ENCODE data around the gene PIK3R5. TPM values are rescaled to one million over a fixed set of nuclear protein-coding genes. Genes with fewer than 3 reads are reported as not detected.

The PIK3R5 gene
- polyA plus RNA-seq, 1 donor from 2014 or later: not detected

- Histone ChIP-seq H3K79me2 (replicated peaks; ENCODE audit: insufficient read depth, low read length) (no peaks in the 10 kb centered on the region), H2AFZ (ENCODE audit: low read depth, low read length) (no peak overlapping the region), H4K20me1 (ENCODE audit: insufficient read depth) (no peaks in the 10 kb centered on the region), H3K27ac (ENCODE audit: low read length) (no peak overlapping the region), H3K36me3 (ENCODE audit: insufficient read depth, low read length) (no peaks in the 10 kb centered on the region), H3K4me2 (ENCODE audit: low read length) (no peak overlapping the region), H3K9me2 (ENCODE audit: insufficient read depth, low read length) (no peaks in the 10 kb centered on the region), H3K9me3 (ENCODE audit: low read length) (no peaks in the 10 kb centered on the region), H3K27me3 (ENCODE audit: insufficient read depth, low read depth, low read length) (no peaks in the 10 kb centered on the region), H3K4me3 (ENCODE audit: low read length) (no peak overlapping the region), H3K9ac (ENCODE audit: low read length) (no peak overlapping the region), H3F3A (ENCODE audit: insufficient read depth, low read length, poor library complexity, severe bottlenecking) (no peaks in the 10 kb centered on the region)
- TF ChIP-seq EZH2 (IDR thresholded peaks at IDR 0.05; ENCODE audit: borderline replicate concordance, insufficient read depth, low read length, poor library complexity, severe bottlenecking) (no peak), TAF1 (IDR thresholded peaks at IDR 0.05; ENCODE audit: low read depth) (no peak), MXI1 (conservative IDR thresholded peaks at IDR 0.05; ENCODE audit: poor library complexity, severe bottlenecking) (no peak), CTCF (IDR thresholded peaks at IDR 0.05; ENCODE audit: poor library complexity, severe bottlenecking) (no peak), SMC3 (conservative IDR thresholded peaks at IDR 0.05; ENCODE audit: poor library complexity) (no peak), RAD21 (conservative IDR thresholded peaks at IDR 0.05) (no peak)
These were observed 71.8 kb downstream of the PIK3R5 start for GRCh38 chr17:8893621-8894201.

- Histone ChIP-seq H3K4me3 (ENCODE audit: low read length) (no peak overlapping the region), H3K9ac (ENCODE audit: low read length) (no peak overlapping the region), H4K20me1 (ENCODE audit: insufficient read depth) (no peaks in the 10 kb centered on the region), H3K9me2 (ENCODE audit: insufficient read depth, low read length) (no peaks in the 10 kb centered on the region), H3K9me3 (ENCODE audit: low read length) (no peaks in the 10 kb centered on the region), H3K36me3 (ENCODE audit: insufficient read depth, low read length) (no peaks in the 10 kb centered on the region), H3K27ac (ENCODE audit: low read length) (no peak overlapping the region), H3K4me2 (ENCODE audit: low read length) (no peak overlapping the region), H3F3A (ENCODE audit: insufficient read depth, low read length, poor library complexity, severe bottlenecking) (no peaks in the 10 kb centered on the region), H3K27me3 (ENCODE audit: insufficient read depth, low read depth, low read length) (no peaks in the 10 kb centered on the region), H2AFZ (ENCODE audit: low read depth, low read length) (no peak overlapping the region), H3K79me2 (replicated peaks; ENCODE audit: insufficient read depth, low read length) (no peaks in the 10 kb centered on the region)
- TF ChIP-seq POLR2AphosphoS5 (IDR thresholded peaks at IDR 0.05) (no peak), MXI1 (conservative IDR thresholded peaks at IDR 0.05; ENCODE audit: poor library complexity, severe bottlenecking) (no peak), CTCF (IDR thresholded peaks at IDR 0.05; ENCODE audit: poor library complexity, severe bottlenecking) (no peak), TAF1 (IDR thresholded peaks at IDR 0.05; ENCODE audit: low read depth) (no peak), REST (IDR thresholded peaks at IDR 0.05; ENCODE audit: borderline replicate concordance) (no peak)
These were observed 72.4 kb downstream of the PIK3R5 start for GRCh38 chr17:8893059-8893458.

Data from neural cell (in vitro differentiated cells).